ENCODE data around the gene ZBTB7C. TPM values are rescaled to one million over a fixed set of nuclear protein-coding genes. Genes with fewer than 3 reads are reported as not detected.

The ZBTB7C gene
- total and polyA plus RNA-seq, 9 of the 15 experiments (the other 6 are each of a cell fraction or from before 2014, with no cell fraction given) = not detected

- TF ChIP-seq UBTF (IDR thresholded peaks at IDR 0.05; ENCODE audit: borderline replicate concordance in 1 of 2, low read depth in 2 of 2, low read length in 2 of 2) = no peak
- TF ChIP-seq DACH1 (IDR thresholded peaks at IDR 0.05; ENCODE audit: partially characterized antibody) = no peak
- TF ChIP-seq BCL6 (CRISPR knock-in tag; IDR thresholded peaks at IDR 0.05) = no peak
- TF ChIP-seq PKNOX1 (IDR thresholded peaks at IDR 0.05) = no peak
- TF ChIP-seq MXI1 (IDR thresholded peaks at IDR 0.05; ENCODE audit: low read depth, low read length) = no peak
- BruUV-seq (replicated peaks) = no TSS peak
- CTCF ChIA-PET (ENCODE audit: low intra/inter-chr PET ratio) = no interaction called here
- Histone ChIP-seq H3K27ac (ENCODE audit: extremely low read depth, low read depth, low read length) (no peak overlapping the region), H3K9me3 (replicated peaks; ENCODE audit: control insufficient read depth, insufficient read depth, low read depth, low read length) (no peaks in the 10 kb centered on the region), H3K4me3 (no peak overlapping the region), H3K27me3 (ENCODE audit: control insufficient read depth in 2 of 2, insufficient read depth in 2 of 2, low read length in 2 of 2) (peaks cover 3 to 42% of the 10 kb centered on the region in 2 experiments; a peak in 4 of 5 replicates), H3K4me2 (ENCODE audit: insufficient read depth, low read length) (no peak overlapping the region), H3K36me3 (ENCODE audit: control insufficient read depth, insufficient read depth, low read length) (no peaks in the 10 kb centered on the region), H3K9ac (ENCODE audit: insufficient read depth in 1 of 2, low read depth in 2 of 2, low read length in 2 of 2) (no peak overlapping the region), H3K79me2 (ENCODE audit: control insufficient read depth, insufficient read depth, low read length) (no peaks in the 10 kb centered on the region), H4K20me1 (replicated peaks; ENCODE audit: control insufficient read depth, insufficient read depth, low read length) (0 out of 2 replicates have a peak, but pooled peaks cover 2% of the 10 kb centered on the region), H3K9me1 (ENCODE audit: control insufficient read depth, insufficient read depth, low read length) (no peaks in the 10 kb centered on the region), H3K4me1 (replicated peaks in 1 of 2; ENCODE audit: control insufficient read depth in 2 of 2, insufficient read depth in 2 of 2, low read length in 2 of 2) (no peaks in the 10 kb centered on the region), H2AFZ (ENCODE audit: low read depth, low read length) (no peak overlapping the region)
- in situ Hi-C loops (cut with MboI) (no loop called here), intact Hi-C loops (cut with micrococcal nuclease) (no loop called here)
- no peak for DNase-seq (ENCODE audit: extremely low read depth in 1 of 4, low spot score in 3 of 4)
- WGBS (ENCODE audit: insufficient coverage, low coverage, missing lambda C conversion rate) = 2% methylated on average over 6 of the region's 6 CpGs
- FAIRE-seq = no peak
- no peak for ATAC-seq
- POLR2A ChIA-PET = no interaction called here
Measured at GRCh38 chr18:48454261-48454757, 45.1 kb upstream of the ZBTB7C start.

Measured in K562 (cell line).